Nephron progenitor cell (in vitro differentiated cells): Measurements from ENCODE around the gene RASSF7.

ENCODE experiments used
- DNase-seq: peaks from one replicate; pipeline ENCODE4 v3.0.0; 2021
- H3K27ac Mint-ChIP-seq: 2 replicates; pipeline ENCODE4 v1.8.0; 2021; ENCODE audit warnings: mild to moderate bottlenecking, moderate library complexity, mixed read lengths
- H3K27me3 Mint-ChIP-seq: 2 replicates; pipeline ENCODE4 v1.8.0; 2021; ENCODE audit warnings: mild to moderate bottlenecking, low read depth, mixed read lengths; ENCODE audit not compliant: poor library complexity
- H3K36me3 Mint-ChIP-seq: 2 replicates; pipeline ENCODE4 v1.8.0; 2021; ENCODE audit warnings: low read depth, mixed read lengths
- H3K4me1 Mint-ChIP-seq: 2 replicates; pipeline ENCODE4 v1.8.0; 2021; ENCODE audit warnings: mixed read lengths
- H3K4me3 Mint-ChIP-seq: 2 replicates; pipeline ENCODE4 v1.8.0; 2021; ENCODE audit warnings: mild to moderate bottlenecking, moderate library complexity, mixed read lengths
- H3K9me3 Mint-ChIP-seq: 2 replicates; pipeline ENCODE4 v1.8.0; 2021; ENCODE audit warnings: mild to moderate bottlenecking, moderate library complexity, mixed read lengths
- CTCF ChIP-seq: fragments of 200-600 bp; sonication (generic); IDR thresholded peaks from 2 replicates; pipeline ENCODE4 v1.5.0; 2021; ENCODE audit warnings: antibody characterized with exemption

RASSF7 gene

GRCh38 chr11:578276-579035 lies 17.7 kb downstream of the RASSF7 start:
- peaks cover 55% of the 10 kb centered on the region for H3K4me1 Mint-ChIP-seq
- no peaks in the 10 kb centered on the region for H3K9me3 Mint-ChIP-seq
- H3K27ac Mint-ChIP-seq: peak overlapping the region; percentile 32
- no peak for DNase-seq
- peak overlapping the region; percentile 90 for H3K4me3 Mint-ChIP-seq
- peaks cover 4% of the 10 kb centered on the region for H3K27me3 Mint-ChIP-seq
- TF ChIP-seq CTCF: no peak
- peaks cover 11% of the 10 kb centered on the region for H3K36me3 Mint-ChIP-seq

GRCh38 chr11:579830-580601 lies 19.2 kb downstream of the RASSF7 start:
- Mint-ChIP-seq H3K27ac (peak overlapping the region; percentile 87), H3K27me3 (peaks cover 2% of the 10 kb centered on the region), H3K36me3 (peaks cover 11% of the 10 kb centered on the region), H3K9me3 (no peaks in the 10 kb centered on the region), H3K4me1 (peaks cover 39% of the 10 kb centered on the region), H3K4me3 (peak overlapping the region; percentile 53)
- TF ChIP-seq CTCF: no peak
- no peak for DNase-seq

- no peak for DNase-seq
- Mint-ChIP-seq H3K9me3 (no peaks in the 10 kb centered on the region), H3K27ac (peak overlapping the region; percentile 97), H3K27me3 (no peaks in the 10 kb centered on the region), H3K4me3 (peak overlapping the region; percentile 28), H3K36me3 (peaks cover 14% of the 10 kb centered on the region), H3K4me1 (peaks cover 36% of the 10 kb centered on the region)
- TF ChIP-seq CTCF: no peak
Observed at GRCh38 chr11:581342-581741, 20.6 kb downstream of the RASSF7 start.

GRCh38 chr11:581752-582151 lies 21.0 kb downstream of the RASSF7 start:
- Mint-ChIP-seq H3K27ac (no peak overlapping the region), H3K27me3 (no peaks in the 10 kb centered on the region), H3K4me3 (no peak overlapping the region), H3K36me3 (peaks cover 17% of the 10 kb centered on the region), H3K4me1 (peaks cover 36% of the 10 kb centered on the region), H3K9me3 (no peaks in the 10 kb centered on the region)
- TF ChIP-seq CTCF: no peak
- no peak for DNase-seq

- H3K4me3 Mint-ChIP-seq: no peak overlapping the region
- no peaks in the 10 kb centered on the region for H3K9me3 Mint-ChIP-seq
- TF ChIP-seq CTCF: no peak
- H3K4me1 Mint-ChIP-seq: peaks cover 14% of the 10 kb centered on the region
- no peak for DNase-seq
- peaks cover 33% of the 10 kb centered on the region for H3K36me3 Mint-ChIP-seq
- H3K27me3 Mint-ChIP-seq: no peaks in the 10 kb centered on the region
- peak overlapping the region; percentile 32 for H3K27ac Mint-ChIP-seq
Observed at GRCh38 chr11:584287-584686, 23.5 kb downstream of the RASSF7 start.
